NCI-H446 (cell line): Measurements from ENCODE around the gene MPPED1.

Experiments
- DNase-seq, 2 experiments: peaks; one replicate each; lab custom pipeline; 2025; lab: John Stamatoyannopoulos, UW

MPPED1 gene

DNA sequence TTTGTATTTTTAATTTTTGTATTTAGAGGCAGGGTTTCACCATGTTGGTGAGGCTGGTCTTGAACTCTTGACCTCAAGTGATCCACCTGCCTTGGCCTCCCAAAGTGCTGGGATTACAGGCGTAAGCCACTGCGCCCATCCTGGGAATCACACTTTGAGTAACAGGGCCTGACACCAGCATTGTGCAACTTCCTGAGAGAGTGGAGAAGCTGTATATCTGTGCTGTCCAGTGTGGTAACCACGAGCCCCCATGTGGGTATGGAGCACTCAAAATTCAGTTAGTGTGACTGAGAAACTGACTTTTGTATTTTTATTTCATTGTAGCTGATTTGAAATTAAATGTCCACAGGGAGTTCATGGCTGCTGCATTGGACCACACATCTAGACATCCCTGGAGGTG is 36.2 kb downstream of the MPPED1 start:
- DNase-seq, result no peak

DNA sequence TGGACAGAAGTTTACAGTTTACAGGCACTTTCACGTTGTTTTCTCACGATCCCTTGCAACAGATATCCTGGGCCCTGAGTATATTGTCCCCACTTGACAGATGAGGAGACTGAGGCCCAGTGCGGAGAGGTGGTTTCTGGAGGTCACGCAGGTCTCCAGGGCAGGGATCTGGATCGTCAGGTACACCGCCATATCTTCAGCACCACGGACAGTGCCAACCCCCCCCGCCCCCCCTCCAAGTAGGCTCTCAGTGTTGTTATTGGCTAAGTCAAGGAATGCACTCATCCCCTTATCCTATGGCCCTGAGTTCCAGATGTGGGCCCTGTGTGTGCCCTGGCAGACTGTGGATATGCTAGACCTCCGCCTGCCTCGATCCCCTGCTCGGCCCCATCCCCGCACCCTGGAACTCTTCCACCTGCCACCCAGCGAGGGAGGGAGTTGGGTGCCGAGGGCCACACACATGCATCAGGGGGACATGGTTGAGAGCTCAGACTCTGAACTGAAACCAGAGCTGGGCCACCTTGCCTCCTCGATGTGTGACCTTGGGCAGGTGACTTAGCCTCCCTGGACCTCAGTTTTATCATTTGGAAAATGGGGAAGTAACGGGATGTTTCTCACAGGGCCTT is 37.5 kb downstream of the MPPED1 start:
- no peak for DNase-seq

DNA sequence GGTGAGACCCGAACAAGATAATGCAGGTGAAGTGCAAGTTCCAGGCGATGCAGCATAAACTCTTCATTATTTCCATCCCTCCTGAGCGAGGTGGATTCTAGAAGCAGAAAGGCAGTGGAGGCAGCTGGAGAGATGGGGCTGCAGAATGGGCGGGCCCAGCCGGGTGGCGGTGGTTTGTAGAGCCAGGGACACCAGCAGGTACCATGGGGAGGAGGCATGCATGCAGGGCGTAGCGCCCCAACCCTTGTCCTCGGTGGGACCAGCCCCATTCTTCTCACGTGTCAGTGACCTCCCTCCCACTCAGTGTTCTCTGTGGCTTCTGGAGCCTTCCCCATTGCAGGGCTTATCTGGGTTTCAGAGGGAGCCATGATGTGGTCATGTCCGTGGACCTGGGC is 38.0 kb downstream of the MPPED1 start:
- no peak for DNase-seq

DNA sequence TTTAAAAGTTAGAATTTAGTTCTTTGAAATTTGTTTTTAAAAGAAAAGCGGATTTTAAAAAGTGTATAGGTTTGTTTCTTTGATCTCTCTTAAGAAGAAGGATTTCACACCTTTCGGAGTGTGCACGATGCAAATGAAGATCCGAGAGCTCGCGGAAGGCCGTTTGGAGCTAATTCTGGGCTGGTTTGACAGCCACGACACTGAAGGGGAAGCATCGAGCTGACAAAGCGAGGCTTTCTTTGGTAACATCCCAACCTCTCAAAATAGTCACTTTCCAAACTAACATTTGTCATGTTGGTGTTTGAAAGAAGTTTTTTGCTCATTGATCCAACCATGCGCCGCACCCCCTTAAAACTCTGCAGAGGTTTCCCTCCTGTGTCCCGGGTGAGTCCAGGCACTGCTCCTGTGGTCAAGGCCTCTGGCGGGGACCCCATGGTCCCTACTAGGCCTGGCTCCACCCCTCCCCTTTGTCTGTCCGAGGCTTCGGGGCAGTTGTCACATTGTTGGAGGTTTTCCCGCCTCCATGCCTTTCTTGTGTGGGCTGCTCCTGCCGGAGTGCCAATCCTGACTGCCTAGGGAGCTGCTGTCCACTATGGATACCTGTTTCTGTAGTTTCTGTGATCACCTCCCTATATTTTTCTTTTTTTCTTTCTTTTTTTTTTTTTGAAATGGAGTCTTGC is 39.7 kb downstream of the MPPED1 start:
- no peak for DNase-seq

DNA sequence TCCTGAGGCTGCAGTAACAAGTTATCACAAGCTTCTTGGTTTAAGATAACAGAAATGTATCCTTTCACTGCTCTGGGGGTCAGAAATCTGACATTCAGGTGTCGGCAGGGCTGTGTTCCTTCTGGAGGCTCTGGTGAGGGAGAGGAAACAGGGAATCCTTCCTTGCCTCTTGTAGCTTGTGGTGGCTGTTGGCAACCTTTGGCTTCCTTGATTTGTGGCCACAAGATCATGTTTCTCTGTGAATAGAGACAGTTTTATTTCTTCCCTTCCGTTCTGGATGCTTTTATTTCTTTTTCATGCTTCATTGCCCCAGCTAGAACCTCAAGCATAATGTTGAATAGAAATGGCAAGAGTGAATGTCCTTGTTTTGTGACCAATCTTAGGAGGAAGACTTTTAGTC is 44.0 kb downstream of the MPPED1 start:
- no peak for DNase-seq

DNA sequence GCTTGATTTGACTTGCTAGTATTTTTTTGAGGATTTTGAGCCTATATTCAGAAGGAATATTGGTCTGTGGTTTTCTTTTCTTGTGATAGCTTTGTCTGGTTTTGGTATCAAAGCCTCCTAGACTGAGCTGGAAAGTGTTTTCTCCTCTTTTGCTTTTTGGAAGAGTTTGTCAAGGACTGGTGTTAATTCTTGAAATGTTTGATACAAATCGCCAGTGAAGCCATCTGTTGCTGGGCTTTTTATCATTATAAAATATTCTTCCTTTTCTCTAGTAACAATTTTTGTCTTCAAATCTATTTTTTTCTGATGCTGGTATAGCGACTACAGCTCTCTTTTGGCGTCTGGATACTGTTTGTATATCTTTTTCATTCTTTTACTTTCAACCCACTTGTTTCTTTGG is 45.2 kb downstream of the MPPED1 start:
- DNase-seq, result no peak

DNA sequence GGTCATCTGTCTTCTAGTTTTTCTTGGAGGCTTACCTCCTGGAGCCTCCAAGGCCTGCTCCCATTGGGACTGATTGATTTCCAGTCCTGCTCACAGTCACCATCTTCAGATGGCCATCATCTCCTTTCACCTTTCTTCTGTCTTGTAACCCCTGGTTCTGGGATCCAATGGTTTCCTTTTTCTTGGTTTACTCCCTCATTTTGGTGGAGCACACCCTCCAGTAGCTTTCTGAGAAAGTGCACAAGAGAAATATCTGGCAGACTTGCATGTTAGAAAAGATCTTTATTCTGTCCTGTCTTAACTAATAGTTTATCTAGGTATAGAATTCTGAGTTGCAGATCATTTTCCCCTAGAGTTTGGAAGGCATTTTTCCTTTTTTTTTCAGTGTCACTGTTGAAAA is 50.9 kb downstream of the MPPED1 start:
- no peak for DNase-seq

DNA sequence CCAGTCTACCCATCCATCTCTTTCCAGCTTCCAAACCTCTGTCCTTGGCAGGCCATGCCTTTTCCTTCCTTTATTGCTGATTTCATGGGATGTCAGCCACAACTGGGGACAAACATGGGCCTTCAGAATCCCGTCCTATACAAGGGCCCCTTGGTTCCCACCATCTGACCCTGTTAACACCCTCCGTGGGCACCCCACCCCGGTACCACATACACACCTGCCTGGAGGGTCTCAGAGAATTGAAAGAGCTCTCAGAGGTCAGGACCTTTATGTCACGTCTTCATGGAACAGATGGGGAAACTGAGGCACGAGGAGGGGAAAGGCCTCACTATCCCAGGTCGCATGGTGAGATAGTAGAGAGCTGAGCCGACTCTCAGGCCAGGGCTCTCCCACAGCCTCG is 53.0 kb downstream of the MPPED1 start:
- no peak for DNase-seq

DNA sequence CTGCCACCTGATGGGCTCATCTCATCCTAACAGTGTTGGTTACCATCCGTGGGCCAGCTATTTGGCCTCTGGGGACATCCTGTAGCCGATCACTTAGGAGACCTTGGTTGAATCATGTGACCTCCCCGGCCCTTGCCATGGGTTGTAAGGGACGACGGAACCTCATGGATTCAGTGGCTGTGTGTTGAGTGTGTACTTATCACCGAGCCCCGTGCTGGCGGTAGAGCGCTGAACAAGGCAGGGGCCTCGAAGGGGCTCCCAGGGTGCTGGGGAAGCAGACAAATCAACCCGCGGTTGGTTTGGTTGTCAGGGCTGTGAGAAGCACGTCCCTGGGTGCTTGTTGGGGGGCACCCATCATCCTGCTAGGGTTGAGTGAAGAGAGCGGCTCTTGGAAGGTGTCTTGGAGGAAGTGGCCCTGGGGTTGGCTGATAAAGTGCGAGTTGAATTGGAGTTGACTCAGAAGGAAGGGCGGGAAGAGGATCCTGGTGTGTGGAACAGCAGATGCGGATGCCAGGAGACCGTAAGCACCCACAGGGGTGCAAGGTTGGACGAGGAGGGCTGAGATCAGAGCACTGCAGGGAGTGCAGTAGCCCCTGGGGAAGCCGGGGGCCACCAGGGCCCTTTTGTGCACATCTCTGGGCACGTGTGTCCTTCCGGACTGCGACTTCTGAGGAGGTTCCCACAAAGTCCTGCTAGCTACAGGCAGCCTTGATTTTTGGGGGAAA is 53.6 kb downstream of the MPPED1 start:
- no peak for DNase-seq

DNA sequence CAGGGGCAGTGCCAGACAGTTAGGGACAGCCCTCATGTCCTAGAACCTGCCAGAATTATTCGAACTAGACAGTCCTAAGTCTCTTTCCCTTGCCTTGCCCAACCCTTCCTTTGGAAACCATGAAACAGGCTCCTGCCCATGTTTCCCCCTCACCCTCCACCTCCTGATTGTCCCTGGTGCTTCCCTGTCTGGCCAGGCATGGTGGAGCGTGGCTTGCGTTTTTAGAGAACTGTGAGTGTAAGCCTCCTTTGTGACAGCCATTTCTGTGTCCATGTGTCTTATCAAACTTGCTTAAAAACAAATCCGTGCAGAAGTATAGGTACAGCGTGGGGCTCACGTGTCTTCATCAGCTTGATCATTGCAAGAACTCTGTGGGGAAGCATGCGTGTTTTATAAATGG is 54.9 kb downstream of the MPPED1 start:
- DNase-seq, result no peak

DNA sequence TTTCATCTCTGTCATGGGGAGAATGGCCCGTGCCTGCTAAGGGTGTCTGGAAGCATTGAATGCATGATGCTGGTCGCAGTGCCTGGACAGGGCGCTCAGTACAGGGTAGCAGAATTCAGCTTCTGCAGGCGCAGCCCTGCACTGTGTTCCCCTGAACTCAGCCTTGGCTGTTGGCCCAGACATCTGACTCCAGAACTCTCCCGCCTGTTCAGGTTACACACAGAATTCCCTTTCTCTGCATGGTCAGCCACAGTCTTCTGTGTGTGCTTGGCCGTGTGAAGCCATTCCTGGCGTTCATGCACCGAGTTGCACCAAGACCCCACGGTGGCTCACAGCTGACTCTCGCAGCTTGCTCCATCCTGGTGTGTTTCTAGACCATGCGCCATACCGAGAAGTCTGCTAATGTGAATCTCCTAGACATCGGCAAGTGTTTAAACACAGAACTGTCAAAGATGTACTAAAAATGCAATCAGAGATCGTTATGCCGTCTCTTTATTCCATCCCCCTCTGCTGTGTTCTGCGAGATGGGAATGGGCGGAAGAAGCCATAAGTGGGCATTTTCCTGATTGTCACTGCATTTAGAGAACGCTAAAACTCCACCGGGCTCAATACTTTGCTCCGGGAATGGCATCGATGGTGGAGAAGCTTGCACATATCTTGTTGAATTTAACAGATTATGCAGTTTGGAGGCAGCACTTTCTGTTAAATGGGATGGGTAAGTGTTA is 55.6 kb downstream of the MPPED1 start:
- DNase-seq, result no peak

DNA sequence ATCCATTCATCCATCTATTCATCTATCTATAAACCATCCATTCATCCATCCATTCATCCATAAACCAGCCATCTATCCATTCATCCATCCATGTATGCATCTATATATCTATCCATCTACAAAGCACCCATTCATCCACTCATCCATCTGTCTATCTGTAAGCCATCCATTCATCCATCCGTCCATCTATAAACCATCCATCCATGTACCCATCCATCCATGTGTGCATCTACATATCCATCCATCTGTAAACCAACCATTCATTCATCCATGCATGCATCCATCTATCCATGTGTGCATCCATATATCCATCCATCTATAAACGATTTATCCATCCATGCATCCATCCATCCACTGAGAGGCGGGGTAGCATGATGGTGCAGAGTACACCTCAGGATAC is 58.4 kb downstream of the MPPED1 start:
- DNase-seq, result no peak

DNA sequence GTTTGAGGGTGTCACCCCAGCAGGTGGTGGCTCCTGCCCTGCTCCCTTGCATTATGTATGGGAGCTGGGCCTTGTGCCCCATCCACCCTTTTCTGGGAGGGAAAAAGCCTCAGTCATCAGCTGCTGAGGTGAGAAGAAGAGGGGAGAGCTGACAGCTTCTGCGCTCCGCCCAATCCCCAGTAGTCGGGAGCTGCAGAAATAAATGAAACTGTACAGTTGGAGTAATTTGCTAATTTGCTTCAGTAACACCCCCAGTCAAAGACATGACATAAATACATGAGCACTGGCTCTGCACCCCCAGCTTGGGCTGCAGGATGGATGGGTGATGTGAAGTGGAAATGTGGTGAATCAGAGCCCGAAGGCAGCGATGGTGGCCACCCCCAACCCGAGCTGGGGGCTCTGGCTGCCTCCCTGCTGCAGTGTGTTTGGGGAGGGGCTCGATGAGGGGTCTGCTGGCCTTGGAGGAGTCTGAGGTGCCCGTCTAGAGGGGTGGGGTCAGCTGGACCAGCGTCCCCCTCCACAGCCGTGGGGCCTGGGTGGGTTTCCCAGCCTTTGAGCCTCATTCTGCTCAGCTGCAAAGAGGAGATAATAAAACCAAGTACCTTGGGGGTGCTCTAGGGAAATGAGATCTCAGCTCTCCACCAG is 59.2 kb downstream of the MPPED1 start:
- DNase-seq, result no peak

DNA sequence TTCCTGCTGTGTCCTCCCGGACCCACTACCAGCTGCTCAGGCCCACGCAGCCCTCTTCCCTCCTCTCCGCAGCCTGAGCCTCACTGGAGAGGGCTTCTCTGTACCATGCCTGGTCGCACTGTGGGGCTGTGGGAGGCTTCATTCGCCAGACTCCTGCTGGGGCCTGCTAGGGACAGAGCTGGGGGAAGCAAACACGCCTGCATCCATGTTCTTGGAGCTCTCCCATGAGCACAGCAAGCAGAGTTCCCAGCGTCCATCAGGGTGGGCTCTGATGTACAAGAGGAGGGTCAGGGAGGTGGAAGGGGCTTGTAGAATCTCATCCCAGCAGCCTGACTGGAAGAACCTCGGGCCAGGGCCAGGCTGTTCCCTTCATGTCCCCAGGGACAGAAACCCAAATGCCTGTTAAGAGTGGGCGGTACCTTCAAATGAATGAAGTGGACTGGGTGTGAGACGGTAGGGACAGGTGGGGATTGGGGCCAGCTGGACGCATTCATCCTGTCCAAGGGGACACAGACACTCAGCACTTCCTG is 59.9 kb downstream of the MPPED1 start:
- DNase-seq, result no peak

DNA sequence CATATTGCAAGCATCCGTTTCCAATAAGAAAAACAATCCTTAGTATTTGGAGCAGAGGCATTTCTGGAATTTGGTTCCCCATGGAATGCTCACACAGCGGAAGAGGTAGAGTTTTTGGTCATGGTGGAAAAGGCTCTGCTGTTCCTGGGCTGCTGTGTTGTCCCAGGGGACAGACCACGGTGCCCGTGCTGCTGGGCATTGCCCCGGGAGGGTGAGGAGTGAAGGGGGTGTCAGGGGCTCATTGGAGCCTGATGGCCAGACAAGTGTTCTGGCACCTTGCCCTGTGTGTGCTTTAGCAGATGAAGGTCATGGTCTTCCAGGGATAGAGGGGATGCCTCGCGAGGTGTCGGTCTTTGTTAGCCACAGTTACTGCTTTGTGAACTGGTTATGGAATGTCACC is 61.2 kb downstream of the MPPED1 start:
- no peak for DNase-seq

DNA sequence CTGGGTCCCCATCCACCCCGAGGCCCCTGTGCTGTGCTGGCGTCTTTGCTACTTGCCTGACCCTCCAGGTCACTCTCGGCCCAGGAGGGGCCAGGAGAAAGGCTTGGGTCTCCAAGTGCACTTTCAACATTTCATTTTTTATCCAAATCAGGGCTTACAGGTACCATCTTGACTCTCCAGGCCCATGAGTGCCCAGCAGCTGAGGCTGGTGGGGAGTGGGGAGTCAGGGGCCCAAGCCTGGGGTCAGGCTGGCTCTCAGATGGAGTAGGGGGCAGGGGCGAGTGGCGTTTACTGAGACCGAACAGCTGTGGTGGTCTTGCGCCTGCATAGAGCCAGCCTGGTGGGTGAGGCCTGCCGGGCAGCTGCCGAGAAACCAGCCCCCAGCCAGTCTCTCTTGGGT is 61.6 kb downstream of the MPPED1 start:
- no peak for DNase-seq

DNA sequence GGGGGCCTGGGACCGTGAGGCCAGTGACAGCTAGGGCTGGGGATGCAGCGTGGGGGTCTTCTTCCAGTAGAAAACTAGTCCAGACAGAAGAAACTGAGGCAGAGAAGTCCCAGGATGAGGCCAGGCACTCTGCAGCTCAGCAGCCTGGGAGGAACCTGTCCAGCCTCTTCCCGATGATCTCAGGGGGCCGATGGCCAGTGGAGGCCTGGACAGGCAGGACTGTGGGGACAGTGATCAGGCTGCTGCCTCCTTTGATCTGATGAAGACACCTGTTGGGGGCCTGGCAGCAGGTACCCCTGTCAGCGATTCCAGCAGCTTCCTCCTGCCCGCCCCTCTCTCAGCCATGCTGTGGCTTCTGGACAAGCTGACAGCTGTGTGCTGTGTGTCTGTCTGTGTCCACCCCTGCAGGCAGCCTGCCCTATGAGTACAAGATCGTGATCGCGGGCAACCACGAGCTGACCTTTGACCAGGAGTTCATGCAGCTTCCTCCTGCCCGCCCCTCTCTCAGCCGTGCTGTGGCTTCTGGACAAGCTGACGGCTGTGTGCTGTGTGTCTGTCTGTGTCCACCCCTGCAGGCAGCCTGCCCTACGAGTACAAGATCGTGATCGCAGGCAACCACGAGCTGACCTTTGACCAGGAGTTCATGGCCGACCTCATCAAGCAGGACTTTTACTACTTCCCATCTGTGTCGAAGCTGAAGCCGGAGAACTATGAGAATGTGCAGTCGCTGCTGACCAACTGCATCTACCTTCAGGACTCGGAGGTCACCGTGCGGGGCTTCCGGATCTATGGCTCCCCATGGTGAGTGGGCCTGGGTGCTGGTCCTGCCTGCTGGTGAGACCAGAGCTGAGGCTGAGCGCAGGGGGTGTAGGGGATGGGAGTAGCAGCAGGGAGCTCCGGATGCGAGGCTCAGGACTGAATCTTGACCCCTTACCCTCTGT is 62.6 kb downstream of the MPPED1 start:
- DNase-seq, result no peak

DNA sequence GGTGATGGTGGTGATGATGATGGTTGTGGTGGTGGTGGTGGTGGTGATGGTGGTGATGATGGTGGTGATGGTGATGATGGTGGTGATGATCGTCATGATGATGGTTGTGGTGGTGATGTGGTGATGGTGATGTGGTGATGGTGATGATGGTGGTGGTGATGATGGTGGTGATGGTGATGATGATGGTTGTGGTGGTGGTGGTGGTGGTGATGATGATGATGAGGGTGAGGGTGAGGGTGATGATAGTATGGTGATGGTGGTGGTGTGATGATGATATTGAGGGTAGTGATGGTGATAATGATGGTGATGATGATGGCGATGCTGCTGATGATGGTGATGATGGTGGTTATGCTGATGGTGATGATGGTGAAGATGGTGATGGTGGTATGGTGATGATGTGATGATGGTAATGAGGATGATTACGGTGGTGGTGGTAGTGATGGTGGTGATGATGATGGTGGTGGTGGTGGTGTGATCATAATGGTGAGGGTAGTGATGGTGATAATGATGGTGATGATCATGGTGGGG is 63.8 kb downstream of the MPPED1 start:
- no peak for DNase-seq

DNA sequence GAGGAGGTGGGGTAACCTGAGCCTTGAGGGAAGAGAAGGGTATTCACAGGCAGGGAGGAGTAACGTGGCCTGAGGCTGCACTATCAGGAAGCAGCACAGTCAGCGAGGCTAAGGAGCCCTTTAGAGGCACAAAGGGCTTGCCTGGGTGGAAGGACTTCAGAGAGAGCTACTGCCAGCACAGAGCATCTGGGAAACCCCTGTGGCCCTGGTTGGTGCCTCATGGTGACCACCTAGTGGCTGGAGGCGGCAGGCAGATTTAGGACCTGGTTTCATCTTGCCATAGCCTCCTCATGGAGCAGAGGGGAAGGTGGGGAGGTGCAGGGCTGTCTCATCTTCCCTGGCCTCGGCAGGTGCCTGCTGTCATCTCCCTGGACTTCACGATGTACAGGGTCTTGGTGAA is 64.5 kb downstream of the MPPED1 start:
- DNase-seq, result no peak
